ENCODE data around the gene POLR3E.

Gene POLR3E

GRCh38 chr16:22253272-22253671 is 43.9 kb upstream of the POLR3E start:
- TF ChIP-seq TOX (CRISPR knock-in tag; IDR thresholded peaks at IDR 0.05; ENCODE audit: borderline replicate concordance) (no peak), RARB (CRISPR knock-in tag; IDR thresholded peaks at IDR 0.05) (no peak), ZNF70 (CRISPR knock-in tag; IDR thresholded peaks at IDR 0.05) (no peak), ZFP30 (CRISPR knock-in tag; IDR thresholded peaks at IDR 0.05) (no peak), ISL1 (CRISPR knock-in tag; IDR thresholded peaks at IDR 0.05) (no peak), ESRRG (CRISPR knock-in tag; IDR thresholded peaks at IDR 0.05) (no peak)
- ATAC-seq = no peak

DNA sequence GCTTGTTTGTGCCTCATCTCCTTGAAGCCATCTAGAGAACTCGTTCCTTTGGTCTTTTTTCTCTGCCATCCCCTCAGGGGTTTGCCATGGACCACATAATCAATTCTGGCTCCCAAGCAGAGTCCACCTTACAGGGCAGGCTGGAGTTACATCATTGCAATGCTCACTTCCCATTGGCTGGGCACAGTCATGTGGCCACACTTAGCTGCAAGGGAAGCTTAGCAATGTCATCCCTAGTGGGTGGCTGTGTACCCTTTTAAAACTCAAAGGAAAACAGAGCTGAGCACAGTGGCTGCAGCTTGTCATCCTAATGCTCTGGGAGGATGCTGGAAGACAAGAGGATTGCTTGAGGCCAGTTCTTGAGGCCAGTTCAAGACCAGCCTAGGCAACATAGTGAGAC is 41.9 kb upstream of the POLR3E start:
- ATAC-seq = no peak
- TF ChIP-seq ISL1 (CRISPR knock-in tag; IDR thresholded peaks at IDR 0.05) (no peak), TSHZ2 (CRISPR knock-in tag; IDR thresholded peaks at IDR 0.05) (no peak), OSR1 (CRISPR knock-in tag; IDR thresholded peaks at IDR 0.05) (no peak), CSDC2 (CRISPR knock-in tag; IDR thresholded peaks at IDR 0.05) (no peak), RARB (CRISPR knock-in tag; IDR thresholded peaks at IDR 0.05) (no peak), ARNTL (CRISPR knock-in tag; IDR thresholded peaks at IDR 0.05; ENCODE audit: borderline replicate concordance, low read depth) (no peak), ZFP3 (CRISPR knock-in tag; IDR thresholded peaks at IDR 0.05) (no peak), CREB5 (CRISPR knock-in tag; IDR thresholded peaks at IDR 0.05; ENCODE audit: low read depth) (no peak), POU6F1 (CRISPR knock-in tag; IDR thresholded peaks at IDR 0.05; ENCODE audit: borderline replicate concordance, low read depth) (no peak), PPARA (CRISPR knock-in tag; IDR thresholded peaks at IDR 0.05; ENCODE audit: borderline replicate concordance) (no peak), ZNF70 (CRISPR knock-in tag; IDR thresholded peaks at IDR 0.05) (no peak), TOX (CRISPR knock-in tag; IDR thresholded peaks at IDR 0.05; ENCODE audit: borderline replicate concordance) (no peak), CSRNP3 (CRISPR knock-in tag; IDR thresholded peaks at IDR 0.05) (no peak), ESRRG (CRISPR knock-in tag; IDR thresholded peaks at IDR 0.05) (no peak), BACH2 (CRISPR knock-in tag; IDR thresholded peaks at IDR 0.05; ENCODE audit: borderline replicate concordance) (no peak), TCF4 (CRISPR knock-in tag; IDR thresholded peaks at IDR 0.05; ENCODE audit: borderline replicate concordance) (no peak), SNAI2 (CRISPR knock-in tag; IDR thresholded peaks at IDR 0.05) (no peak), ZNF565 (CRISPR knock-in tag; conservative IDR thresholded peaks at IDR 0.05; ENCODE audit: low read depth) (no peak), ZNF8 (CRISPR knock-in tag; IDR thresholded peaks at IDR 0.05) (no peak), GLIS3 (CRISPR knock-in tag; IDR thresholded peaks at IDR 0.05) (no peak)

GRCh38 chr16:22257440-22257839 is 39.8 kb upstream of the POLR3E start:
- no peak for TF ChIP-seq ZFP30 (CRISPR knock-in tag; IDR thresholded peaks at IDR 0.05)
- TF ChIP-seq RARB (CRISPR knock-in tag; IDR thresholded peaks at IDR 0.05) = no peak
- TF ChIP-seq SNAI2 (CRISPR knock-in tag; IDR thresholded peaks at IDR 0.05) = no peak
- TF ChIP-seq, protein P1, sequence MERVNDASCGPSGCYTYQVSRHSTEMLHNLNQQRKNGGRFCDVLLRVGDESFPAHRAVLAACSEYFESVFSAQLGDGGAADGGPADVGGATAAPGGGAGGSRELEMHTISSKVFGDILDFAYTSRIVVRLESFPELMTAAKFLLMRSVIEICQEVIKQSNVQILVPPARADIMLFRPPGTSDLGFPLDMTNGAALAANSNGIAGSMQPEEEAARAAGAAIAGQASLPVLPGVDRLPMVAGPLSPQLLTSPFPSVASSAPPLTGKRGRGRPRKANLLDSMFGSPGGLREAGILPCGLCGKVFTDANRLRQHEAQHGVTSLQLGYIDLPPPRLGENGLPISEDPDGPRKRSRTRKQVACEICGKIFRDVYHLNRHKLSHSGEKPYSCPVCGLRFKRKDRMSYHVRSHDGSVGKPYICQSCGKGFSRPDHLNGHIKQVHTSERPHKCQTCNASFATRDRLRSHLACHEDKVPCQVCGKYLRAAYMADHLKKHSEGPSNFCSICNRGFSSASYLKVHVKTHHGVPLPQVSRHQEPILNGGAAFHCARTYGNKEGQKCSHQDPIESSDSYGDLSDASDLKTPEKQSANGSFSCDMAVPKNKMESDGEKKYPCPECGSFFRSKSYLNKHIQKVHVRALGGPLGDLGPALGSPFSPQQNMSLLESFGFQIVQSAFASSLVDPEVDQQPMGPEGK (CRISPR knock-in tag; IDR thresholded peaks at IDR 0.05; ENCODE audit: borderline replicate concordance) = no peak
- ATAC-seq = no peak
